Activated CD4-positive, alpha-beta T cell treated with anti-CD3 and anti-CD28 coated beads, Interleukin-10, Interleukin-2, amounts not matched to agents 100 ng/mL and 50 ng/mL, durations not matched to agents 16 hours and 8 hours (primary cell): ENCODE measurements around the gene RPRD1B.

Source experiments
- DNase-seq: peaks from one replicate; pipeline ENCODE4 v3.0.0-alpha.2; 2020

The RPRD1B gene

GRCh38 chr20:38137441-38138037 lies 104.0 kb downstream of the RPRD1B start:
- no peak for DNase-seq

GRCh38 chr20:38138086-38138778 lies 104.7 kb downstream of the RPRD1B start:
- no peak for DNase-seq

- no peak for DNase-seq
Observed at GRCh38 chr20:38139156-38139912, 105.8 kb downstream of the RPRD1B start.

GRCh38 chr20:38139977-38140753 lies 106.6 kb downstream of the RPRD1B start:
- DNase-seq: no peak

GRCh38 chr20:38141204-38141888 lies 107.8 kb downstream of the RPRD1B start:
- no peak for DNase-seq
